Activated CD4-positive, alpha-beta T cell treated with anti-CD3 and anti-CD28 coated beads for 36 hours (primary cell): ENCODE measurements around the gene KLHL6. TPM values are rescaled to one million over a fixed set of nuclear protein-coding genes. Genes with fewer than 3 reads are reported as not detected.

Source experiments
- ATAC-seq: fragments of 200-7000 bp; cut with Tn5 transposase; one replicate; pipeline ENCODE4 v1.10.0; 2021; ENCODE audit warnings: mild to moderate bottlenecking, moderate library complexity
- CTCF ChIA-PET: fragments of 350-600 bp; sonication (Branson Sonifier 250); formaldehyde crosslinking; loops from one replicate; lab custom pipeline; 2021; ENCODE audit warnings: antibody characterized with exemption; lab: Charles Lee
- POLR2A ChIA-PET: fragments of 350-600 bp; sonication (Branson Sonifier 250); formaldehyde crosslinking; loops from one replicate; lab custom pipeline; 2021; ENCODE audit warnings: antibody characterized with exemption, inconsistent platforms; lab: Charles Lee
- DNase-seq: peaks from one replicate; pipeline ENCODE4 v3.0.0-alpha.2; 2020
- H3K27ac Mint-ChIP-seq: one replicate; pipeline ENCODE4 v1.8.0; 2021; ENCODE audit warnings: mixed read lengths
- H3K27me3 Mint-ChIP-seq: one replicate; pipeline ENCODE4 v1.8.0; 2021; ENCODE audit warnings: mixed read lengths
- H3K36me3 Mint-ChIP-seq: one replicate; pipeline ENCODE4 v1.8.0; 2021; ENCODE audit warnings: low read depth, mixed read lengths
- H3K4me1 Mint-ChIP-seq: one replicate; pipeline ENCODE4 v1.8.0; 2021; ENCODE audit warnings: mixed read lengths
- H3K4me3 Mint-ChIP-seq: one replicate; pipeline ENCODE4 v1.8.0; 2021; ENCODE audit warnings: mild to moderate bottlenecking, moderate library complexity, mixed read lengths
- H3K9me3 Mint-ChIP-seq: one replicate; pipeline ENCODE4 v1.8.0; 2021; ENCODE audit warnings: low read depth, mixed read lengths
- intact Hi-C, 2 experiments: fragments of 100-400 bp; cut with DNase I in 1 of 2; cut with micrococcal nuclease in 1 of 2; formaldehyde crosslinking; loops; one replicate each; pipeline versions ENCODE4 v1.14.2 to v1.15.1; 2022 to 2024; cut with DNase I, micrococcal nuclease
- total RNA-seq, 2 experiments: library from RNA; stranded (reverse); gene quantifications; one replicate each; pipeline ENCODE4 v1.2.3, GENCODE V29; 2021

Gene KLHL6
- total RNA-seq, 2 experiments from 2014 or later = 62.8 to 64.7 TPM

DNA sequence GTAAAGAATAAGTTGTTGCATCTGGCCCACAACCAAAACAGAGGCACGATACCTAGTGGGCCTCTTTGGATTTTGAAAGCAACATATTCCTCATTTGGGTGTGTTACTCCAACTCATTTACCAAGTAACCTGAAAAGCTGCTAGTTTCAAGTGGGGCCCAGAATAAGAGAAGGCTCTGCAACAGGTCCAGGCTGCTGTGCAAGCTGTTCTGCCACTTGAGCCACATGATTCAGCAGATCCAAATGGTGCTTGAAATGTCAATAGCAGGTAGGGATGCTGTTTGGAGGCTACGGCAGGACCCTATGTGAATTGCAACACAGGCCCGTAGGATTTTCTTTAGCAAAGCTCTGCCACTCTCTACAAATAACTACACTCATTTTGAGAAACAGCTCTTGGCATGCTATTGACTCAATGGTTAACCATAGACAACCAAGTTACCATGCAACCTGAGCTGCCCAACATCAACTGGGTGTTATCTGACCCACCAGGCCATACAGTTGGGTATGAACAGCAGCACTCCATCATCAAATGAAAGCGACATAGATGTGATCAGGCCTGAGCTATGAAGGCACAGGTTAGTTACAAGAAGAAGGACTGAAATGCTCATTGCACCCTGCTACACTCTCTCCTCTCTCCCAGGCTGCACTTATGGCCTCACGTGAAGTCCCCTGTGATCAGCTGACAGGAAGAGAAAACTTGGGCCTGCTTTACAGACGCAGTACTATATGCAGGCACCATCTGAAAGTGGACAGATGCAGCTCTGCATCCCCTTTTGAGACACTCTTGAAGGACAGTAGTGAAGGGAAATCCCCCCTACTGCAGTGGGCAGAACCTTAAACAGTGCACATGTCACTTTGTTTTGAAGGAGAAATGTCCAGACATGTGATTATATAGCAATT, 117.6 kb downstream of the KLHL6 start:
- Mint-ChIP-seq H3K4me3 (no peak overlapping the region), H3K36me3 (no peaks in the 10 kb centered on the region), H3K4me1 (peaks cover 29% of the 10 kb centered on the region), H3K27me3 (peaks cover 2% of the 10 kb centered on the region), H3K27ac (no peak overlapping the region), H3K9me3 (no peaks in the 10 kb centered on the region)
- ATAC-seq = peak; percentile 7
- intact Hi-C loops = no loop called here
- POLR2A ChIA-PET = no interaction called here
- CTCF ChIA-PET = interaction anchor here (0.7 to 1.1 kb wide), 3 partner anchors 10 to 53 kb away, joined by 3 to 5 read pairs (median 3); no protein-coding TSS in a partner anchor
- DNase-seq = no peak

Other genes starting within 250 kb of the KLHL6 start
- gene MCF2L2, start 127.1 kb downstream of the KLHL6 start, total RNA-seq = 1 to 10 TPM; 1.9 to 2.3 TPM
- 10 to 100 TPM in 1 of 2 experiments, 1 to 10 TPM in 1; 9.6 to 15.8 TPM for gene KLHL24, start 79.9 kb upstream of the KLHL6 start, total RNA-seq
- 10 to 100 TPM; 59.4 to 73.9 TPM for gene YEATS2, start 142.1 kb upstream of the KLHL6 start, total RNA-seq